GM21619 (cell line): ENCODE results near the gene SCLT1.

Source experiments
- ATAC-seq: cut with Tn5 transposase; IDR thresholded peaks from one replicate; pipeline ENCODE4 v1.9.1; 2021; ENCODE audit not compliant: unreplicated experiment

The SCLT1 gene

GRCh38 chr4:128961405-128961804 is 131.9 kb downstream of the SCLT1 start:
- no peak for ATAC-seq

DNA sequence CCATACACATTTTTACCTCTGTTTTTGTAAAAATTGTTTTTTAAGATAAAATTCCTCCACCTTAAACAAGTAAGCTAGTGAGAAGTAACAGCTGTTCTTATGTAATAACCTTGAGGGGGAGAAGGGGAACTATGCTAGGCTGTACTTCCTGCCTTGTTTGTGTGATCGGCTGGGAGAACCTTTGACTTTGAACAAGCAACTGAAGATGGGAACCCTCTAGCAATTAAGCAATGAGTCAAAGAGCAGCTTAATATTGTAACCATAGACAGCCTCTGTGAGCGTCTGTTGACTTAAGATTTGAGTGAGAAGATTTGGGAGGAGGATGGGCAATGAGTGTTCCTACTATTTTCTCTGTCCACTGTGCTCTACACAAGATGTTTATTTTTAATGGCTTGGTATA is 135.1 kb downstream of the SCLT1 start:
- ATAC-seq, result no peak

GRCh38 chr4:128957459-128957858 is 135.9 kb downstream of the SCLT1 start:
- no peak for ATAC-seq

- ATAC-seq, result no peak
These were observed 137.6 kb downstream of the SCLT1 start for GRCh38 chr4:128955751-128956150.

DNA sequence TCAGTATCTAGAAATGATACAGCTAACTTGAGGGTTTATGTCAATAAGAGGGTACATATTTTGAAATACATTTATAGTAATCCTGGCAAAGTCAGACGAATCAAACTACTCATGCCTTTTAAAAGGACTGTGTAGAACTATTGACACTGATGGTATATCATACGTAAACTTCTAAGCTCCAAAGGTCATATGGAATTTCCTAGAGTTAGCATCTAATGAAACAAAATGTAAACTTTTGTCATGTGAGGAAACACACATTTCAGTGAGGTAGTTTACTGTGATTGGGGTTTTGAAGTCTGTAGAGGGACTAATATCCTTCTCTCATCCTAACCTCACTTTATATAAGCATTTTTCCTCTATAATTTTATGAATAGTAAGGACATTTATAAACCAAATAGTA is 138.4 kb downstream of the SCLT1 start:
- ATAC-seq, result no peak

GRCh38 chr4:128951316-128951715 is 142.0 kb downstream of the SCLT1 start:
- no peak for ATAC-seq

- no peak for ATAC-seq
These were observed 142.5 kb downstream of the SCLT1 start for GRCh38 chr4:128950796-128951195.

DNA sequence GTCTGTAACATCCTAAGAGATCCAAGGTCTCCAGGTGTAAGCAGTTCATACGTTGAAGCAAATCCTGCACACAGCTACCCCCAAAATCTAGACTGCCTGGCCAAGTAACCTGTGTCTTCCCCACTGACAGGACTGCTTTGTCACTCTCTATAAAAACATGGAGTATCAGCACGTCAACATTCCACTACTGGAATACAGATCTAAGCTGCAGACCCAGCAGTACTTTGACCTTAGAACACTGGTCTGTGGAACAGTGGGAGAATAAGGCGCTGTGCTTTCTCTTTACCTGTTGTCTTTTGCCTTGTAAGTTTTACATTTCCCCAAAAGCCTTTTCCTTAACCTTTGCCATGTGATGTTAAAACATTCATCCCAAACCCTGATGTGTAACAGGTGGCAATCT is 146.4 kb downstream of the SCLT1 start:
- ATAC-seq, result no peak

DNA sequence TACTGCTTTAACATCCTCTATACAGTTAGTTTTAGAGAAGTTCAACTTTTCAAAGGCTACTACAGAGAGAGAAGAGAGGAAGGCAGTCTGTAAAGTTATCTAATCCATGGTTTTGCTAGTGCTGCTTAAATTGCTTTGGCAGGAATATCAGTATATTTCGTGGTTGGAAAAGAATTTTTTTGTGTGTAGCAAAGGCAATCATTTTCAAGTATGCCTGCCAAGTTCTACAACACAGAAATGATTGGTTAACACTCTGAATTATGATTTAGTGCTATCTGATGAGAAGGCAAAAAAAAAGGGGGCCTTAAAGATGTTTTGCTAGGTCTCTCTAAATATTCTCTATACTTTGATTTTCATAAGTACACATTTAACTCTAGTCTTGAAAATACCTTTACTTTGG is 150.7 kb downstream of the SCLT1 start:
- ATAC-seq, result no peak

DNA sequence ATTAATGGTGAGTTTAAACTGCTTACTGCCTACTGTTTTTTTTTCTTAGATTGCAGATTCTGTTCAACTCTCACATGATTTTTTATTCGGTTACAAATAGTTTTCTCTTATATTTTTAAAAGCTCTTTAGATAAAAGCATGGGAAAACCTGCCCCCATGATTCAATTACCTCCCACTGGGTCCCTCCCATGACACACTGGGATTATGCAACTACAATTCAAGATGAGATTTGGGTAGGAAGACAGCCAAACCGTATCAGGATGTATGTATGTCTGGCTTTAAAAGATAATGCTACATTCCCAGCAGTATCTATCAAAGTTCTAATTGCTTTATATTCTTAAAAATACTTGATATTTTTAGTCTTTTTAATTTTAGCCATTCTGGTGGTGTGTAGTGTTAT is 152.4 kb downstream of the SCLT1 start:
- no peak for ATAC-seq

DNA sequence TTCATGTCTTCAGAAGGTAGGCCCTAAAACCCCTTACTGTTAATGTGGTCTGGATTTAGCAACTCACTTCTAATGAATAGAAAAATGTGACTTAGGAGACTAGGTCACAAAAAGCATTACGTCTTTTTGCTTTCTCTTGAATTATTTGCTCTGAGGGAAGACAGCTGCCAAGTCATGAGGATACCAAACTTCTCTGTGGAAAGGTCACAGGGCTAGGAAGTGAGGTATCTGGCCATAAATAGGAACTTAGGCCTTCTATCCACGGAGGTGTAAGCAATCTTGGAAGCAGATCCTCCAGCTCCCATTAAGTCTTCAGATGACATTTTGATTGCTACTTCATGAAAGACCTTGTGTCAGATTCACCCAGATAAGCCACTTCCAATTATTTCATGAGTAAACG is 163.3 kb downstream of the SCLT1 start:
- ATAC-seq, result no peak

DNA sequence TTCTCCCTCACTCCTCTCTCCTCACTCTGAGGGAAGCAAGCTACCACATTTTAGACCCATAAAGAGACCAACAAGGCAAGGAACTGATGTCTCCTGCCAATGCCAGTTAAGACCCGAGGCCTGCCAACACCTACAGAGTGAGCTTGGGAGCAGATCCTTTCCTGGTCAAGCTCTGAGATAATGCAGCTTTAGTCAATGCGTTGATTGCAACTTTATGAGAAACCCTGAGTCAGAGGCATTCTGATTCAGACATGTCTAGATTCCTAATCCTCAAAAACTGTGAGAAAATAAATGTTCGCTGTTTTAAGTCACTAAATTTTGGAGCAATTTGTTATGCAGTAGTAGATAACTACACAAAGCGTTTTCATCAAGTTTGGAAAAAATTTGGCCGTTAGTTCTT is 168.4 kb downstream of the SCLT1 start:
- ATAC-seq, result no peak

DNA sequence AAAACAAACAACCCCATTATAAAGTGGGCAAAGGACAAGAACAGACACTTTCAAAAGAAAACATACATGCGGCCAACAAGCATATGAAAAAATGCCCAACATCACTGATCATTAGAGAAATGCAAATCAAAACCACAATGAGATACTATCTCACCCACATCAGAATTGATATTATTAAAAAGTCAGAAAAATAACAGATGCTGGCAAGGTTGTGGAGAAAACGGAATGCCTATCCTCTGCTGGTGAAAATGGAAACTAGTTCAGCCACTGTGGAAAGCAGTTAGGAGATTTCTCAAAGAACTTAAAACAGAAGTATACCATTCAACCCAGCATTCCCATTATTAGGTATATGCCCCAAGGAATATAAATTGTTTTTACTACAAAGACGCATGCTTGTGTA is 171.4 kb downstream of the SCLT1 start:
- no peak for ATAC-seq

GRCh38 chr4:128917781-128918180 is 175.6 kb downstream of the SCLT1 start:
- ATAC-seq, result peak; percentile 61

DNA sequence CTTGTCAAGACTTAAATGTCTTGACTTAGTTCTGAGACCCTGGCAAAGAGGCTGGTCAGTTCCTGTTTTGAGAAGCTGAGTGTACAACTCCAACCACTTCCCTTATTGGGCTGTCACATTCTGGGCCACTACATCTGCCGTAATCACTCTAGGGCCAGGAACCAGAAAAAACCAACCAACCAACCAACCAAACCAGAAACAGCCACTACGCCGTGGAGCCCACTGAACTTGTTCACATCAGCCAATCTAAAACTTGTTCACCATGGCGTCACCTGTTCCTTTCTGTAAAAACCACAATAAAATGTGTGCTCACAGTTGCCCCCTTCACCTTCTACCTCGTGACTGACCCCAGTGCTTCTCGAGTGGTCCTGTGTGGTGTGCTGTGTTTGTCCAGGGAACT is 176.5 kb downstream of the SCLT1 start:
- peak; percentile 83 for ATAC-seq

DNA sequence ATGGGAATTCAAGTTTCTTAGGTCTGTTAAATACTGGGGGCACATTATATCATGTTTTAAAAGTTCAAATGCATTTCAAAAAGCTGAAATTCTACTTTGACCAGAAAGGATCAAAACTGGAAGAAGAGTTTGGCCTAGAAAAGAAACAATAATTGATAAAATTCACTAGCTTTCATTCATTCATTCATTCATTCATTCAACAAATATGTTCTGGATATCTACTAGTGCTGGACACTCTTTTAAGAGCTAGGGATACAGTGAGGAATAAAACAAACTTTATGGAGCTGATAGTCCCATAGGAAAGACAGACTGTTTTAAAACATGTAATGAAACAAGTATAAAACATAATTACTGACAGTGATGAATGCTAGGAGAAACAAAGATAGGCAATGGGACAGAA is 177.8 kb downstream of the SCLT1 start:
- no peak for ATAC-seq

DNA sequence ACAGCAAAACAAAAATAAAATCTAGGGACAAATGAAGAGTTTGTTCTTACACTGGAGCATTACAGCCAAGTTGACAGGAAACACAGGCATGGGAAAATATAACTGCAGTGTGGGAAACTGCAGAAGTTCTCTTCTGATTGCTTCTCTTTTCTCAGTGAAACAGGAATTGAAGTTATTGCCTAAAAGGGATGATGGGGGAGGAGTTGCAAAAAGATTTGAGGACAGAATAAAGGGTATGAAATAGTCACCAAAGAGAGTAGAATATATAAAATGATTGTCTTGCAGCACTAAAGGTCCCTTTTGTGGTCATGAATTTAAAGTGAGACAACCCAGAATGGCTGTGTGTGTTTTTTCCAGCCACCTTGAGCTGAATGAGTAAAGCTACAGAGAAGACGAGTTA is 180.1 kb downstream of the SCLT1 start:
- no peak for ATAC-seq

GRCh38 chr4:128908735-128909134 is 184.6 kb downstream of the SCLT1 start:
- ATAC-seq, result no peak

DNA sequence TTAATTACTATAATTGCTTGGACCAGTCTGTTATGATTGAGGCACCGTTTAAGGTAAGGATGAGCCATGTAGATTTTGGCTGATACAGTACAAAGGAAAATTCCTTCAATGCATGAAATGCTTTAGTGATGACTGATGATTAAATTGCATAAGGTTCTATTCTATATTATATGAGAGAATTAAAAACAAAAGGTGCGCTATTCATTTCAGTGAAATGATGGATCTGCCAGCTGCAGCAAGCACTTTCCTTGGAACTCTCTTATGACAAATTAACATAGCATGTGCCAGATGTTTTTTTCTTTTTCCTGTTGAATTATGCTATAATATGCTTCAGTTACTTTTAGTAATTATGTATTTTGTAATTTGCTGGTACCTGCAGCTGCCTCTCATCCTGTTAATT is 185.4 kb downstream of the SCLT1 start:
- no peak for ATAC-seq

GRCh38 chr4:128906581-128906980 is 186.8 kb downstream of the SCLT1 start:
- ATAC-seq, result no peak

DNA sequence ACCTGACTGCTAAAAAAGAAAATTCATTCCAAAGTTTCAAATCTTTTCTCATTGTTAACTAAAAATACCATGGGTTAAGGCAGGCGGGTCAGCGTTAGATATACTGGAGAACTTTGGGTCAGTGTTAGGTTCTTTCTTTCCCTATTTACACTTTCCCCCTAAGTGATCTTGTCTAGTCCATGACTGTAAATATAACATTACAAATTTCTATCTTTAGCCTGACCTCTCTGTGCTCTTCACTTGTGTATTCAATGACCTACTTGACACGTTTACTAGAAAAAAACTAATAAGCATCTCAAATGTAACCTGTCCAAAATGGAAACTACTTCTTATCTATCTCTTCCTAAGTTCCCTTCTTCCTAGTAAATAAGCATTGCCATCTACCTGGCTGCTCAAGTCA is 188.5 kb downstream of the SCLT1 start:
- no peak for ATAC-seq

- no peak for ATAC-seq
These were observed 212.7 kb downstream of the SCLT1 start for GRCh38 chr4:128880662-128881061.

- ATAC-seq, result no peak
These were observed 213.4 kb downstream of the SCLT1 start for GRCh38 chr4:128879971-128880370.

DNA sequence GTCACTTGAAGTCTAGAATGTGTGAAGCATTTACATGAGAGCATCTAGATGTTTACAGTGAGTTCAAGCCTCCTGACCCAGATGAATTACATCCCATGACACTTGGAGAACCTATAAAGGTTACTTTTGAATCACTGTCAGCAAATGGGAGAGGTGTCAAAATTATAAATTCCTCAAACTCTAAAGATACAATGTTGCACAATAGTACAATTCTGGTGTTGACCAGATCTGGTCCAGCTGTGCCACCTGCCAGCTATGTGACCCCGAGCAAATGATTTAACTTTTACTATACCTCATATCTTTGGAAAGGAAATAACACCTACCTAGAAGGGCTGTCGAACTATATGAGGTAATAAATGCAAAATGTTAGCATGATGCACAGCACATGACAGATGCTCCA is 214.1 kb downstream of the SCLT1 start:
- no peak for ATAC-seq
